HG03432 (cell line): ENCODE measurements around the gene WWOX.
"Not testable (repeated sequence)": the region's sequence is repeated elsewhere in the genome, so short reads cannot be mapped to it uniquely, and the experiment has no call there.

ENCODE experiments used
- ATAC-seq: cut with Tn5 transposase; IDR thresholded peaks from one replicate; pipeline ENCODE4 v1.9.1; 2021; ENCODE audit warnings: mild to moderate bottlenecking, moderate library complexity; ENCODE audit not compliant: unreplicated experiment

WWOX gene

DNA sequence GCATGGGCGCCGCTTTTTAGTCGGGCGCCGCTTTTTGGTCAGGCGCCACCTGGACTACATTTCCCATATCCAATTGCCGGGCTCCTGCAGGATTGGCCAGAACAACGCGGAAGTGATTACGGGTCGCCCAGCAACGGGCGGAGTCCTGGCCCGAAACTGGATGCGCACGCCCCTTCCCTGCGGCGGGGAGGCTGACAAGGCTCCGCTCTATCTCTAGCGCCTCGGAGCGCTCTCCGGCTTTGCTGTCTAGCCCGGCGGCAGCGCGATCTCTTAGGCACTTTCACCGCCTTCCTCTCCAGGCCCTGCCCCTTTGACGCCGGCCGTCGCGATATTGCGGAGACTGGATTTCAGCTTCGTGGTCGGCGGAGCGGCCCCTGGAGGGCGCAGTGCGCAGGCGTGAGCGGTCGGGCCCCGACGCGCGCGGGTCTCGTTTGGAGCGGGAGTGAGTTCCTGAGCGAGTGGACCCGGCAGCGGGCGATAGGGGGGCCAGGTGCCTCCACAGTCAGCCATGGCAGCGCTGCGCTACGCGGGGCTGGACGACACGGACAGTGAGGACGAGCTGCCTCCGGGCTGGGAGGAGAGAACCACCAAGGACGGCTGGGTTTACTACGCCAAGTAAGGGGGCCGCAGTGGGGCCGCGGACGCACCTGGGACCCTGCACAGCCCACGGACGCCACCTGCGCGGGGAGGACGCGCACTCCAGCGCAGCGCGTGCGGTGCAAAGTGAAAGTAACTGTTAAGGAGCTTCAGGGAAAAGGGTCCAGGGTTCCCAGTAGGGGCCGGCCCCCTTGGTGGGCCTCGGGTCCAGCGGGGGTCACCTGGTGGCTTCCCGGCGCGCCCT is at the start of gene WWOX:
Gene WWOX (plus strand): TSS at position 384 of the 841 bp plus-strand sequence.
- ATAC-seq: peak; percentile 95

- ATAC-seq: no peak
Measured at GRCh38 chr16:78050734-78051400, 48.6 kb upstream of the WWOX start.

DNA sequence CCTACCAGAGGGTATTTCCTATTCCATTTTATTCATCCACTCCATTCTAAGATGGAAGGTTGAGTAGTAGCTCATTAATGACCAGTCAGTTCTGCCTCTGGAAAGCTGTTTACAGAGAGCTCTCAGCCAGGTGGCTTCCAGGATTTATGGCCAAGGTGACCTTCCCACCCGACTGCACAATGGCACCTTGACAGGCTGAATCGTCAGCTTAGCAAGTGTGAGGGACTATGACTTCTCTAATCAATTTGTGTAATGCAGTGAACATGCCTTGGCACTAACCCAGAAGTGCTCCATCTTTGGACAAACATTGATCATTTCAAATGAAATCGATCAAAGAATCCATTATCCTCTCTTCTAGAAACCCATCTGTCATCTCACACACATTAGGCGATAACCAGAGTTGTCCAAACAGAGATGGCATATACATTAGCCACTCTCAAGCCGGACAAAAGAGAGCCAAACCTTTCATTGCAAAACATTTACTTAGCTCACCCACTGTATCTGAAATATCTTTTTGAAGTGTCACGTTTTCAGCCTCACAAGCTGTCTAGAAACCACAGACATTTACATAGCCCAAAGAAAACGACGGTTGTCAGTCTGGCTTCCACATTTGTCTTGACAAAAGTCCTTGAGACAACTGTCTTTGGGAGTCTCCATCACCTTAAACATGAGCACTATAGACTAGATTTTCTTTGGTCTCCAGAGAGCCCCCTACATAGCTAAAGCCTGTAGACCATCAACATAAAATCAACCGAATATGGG is 41.5 kb upstream of the WWOX start:
- ATAC-seq: no peak

GRCh38 chr16:78059806-78060205 is 39.6 kb upstream of the WWOX start:
- ATAC-seq: not testable (repeated sequence)

DNA sequence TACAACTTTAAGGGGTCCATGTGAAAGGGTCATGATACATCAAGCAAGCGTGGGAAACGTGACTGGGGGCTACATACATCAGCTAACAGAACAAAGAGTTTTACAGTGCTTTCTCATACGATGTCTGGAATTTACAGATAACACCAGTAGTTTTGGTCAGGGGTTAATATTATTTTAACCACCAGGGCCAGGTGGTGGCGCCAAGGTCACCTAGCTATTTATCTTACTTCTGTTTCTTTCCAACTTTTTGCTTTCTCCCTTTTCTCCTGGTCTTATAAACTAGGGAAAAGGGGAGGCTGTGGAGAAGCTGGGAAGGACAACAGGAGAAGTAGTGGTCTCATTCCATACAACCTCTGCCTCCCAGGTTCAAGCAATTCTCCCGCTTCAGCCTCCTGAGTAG is 39.2 kb upstream of the WWOX start:
- ATAC-seq: no peak

DNA sequence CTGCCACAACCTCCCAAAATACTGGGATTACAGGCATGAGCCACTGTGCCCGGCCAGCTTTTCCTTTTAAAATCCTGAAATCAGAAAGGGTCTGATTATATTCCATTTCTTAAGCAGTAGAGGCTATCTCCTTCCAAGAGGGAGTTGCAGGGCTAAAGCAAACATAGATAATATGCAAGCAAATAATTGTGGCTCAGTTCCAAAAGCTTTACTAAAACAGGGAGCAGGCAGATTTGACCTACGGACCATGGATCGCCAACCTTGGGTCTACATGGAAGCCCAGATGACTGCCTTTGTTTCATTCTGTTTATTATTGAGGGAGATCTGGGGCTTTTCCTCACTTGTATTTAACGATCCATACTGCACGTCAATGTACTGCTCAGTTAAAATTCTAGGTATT is 38.6 kb upstream of the WWOX start:
- no peak for ATAC-seq

DNA sequence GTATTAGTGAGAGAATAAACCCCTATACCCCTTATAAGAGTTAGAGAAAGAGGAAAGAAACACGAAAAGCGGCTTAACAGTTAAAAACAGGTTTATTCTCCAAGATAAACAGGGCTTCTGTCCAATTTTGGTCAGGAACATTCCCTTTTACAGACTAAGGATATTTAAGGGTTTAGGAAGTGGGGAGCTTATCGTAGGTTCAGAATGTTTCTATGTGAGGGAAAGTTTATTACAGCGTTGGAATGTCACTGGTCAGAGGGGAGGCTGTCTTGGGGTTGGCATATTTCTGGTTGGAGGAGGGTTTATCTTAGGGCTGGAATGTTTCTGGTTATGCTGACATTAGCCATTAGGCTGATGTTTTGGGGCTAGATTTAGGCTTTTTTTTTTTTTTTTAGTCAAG is 34.1 kb upstream of the WWOX start:
- ATAC-seq: no peak

- no peak for ATAC-seq
Measured at GRCh38 chr16:78069913-78070312, 29.5 kb upstream of the WWOX start.

- ATAC-seq: no peak
Measured at GRCh38 chr16:78072275-78072674, 27.2 kb upstream of the WWOX start.

DNA sequence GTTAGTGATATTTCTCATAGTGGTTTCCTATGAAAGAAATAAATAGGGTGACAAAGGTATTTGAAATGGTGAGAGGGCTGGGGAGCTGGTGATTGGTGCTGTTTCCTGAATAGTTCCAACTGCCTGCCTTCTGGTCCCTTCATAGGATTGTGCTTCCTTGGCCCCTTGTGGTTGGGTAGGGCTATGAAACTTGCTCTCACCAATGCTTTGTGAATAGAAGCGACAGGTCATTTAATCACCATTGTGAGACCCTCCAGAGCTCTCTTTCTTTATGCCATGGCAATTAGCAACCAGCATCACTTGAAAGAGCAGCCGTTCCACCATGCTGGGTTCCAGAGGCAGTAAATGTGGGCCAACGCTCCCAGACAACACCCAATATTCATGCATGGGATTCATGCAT is 23.7 kb upstream of the WWOX start:
- ATAC-seq: no peak

GRCh38 chr16:78081341-78081740 is 18.1 kb upstream of the WWOX start:
- ATAC-seq: no peak

DNA sequence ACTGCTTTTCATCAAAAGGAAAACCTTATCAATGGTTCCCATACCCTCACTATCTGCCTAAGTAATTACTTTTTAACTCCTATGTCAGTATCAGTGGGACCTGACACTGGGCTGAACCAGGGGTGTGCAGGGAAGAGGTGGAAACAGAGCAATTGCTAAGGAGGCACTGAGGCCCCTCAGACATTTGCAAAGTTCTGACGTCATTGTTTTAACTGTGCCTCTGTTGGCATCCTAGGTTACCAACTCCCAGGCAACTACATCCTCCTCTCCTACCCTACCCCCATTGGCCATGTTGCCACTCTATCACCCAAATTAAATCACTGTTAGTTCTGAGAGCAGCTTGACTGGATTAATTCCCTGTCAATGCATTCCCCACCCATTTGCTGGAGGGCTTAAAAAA is 8.0 kb upstream of the WWOX start:
- ATAC-seq: no peak

DNA sequence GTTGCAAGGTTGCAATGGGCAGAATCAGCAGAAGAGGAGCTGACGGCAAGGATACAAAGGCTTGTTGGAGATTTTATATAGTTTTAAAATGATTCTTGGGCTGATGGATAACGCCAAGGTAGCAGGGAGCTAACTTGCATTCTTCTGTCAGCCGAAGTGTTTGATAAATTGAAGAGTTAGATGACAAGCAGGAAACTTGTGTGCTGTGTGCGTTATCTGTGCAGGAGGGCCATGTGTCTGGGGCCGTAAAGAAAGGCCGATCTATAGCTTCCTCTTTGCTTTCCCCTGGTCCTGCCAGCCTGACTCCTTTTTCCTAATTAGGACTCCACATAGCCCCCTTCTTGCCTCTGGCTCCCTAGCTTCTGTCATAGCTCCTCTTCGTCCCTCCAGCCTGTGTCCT is 6.7 kb upstream of the WWOX start:
- no peak for ATAC-seq

DNA sequence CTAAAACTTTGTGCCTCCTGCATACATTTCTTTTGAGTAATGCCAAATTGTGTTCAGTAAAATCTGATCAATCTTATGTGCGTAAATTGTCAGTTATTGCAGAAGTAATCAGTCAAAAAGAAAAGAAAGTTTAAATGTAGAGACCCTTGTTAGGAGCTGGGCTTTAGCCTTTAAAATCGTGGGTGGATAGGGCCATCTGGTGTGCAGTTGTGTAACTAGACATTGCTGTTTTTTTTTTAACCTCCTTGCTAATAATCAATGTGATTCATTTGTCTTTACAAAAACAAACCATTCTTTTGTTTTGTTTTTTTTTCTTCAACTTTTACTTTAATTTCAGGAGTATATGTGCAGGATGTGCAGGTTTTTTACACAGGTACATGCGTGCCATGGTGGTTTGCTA is 5.3 kb upstream of the WWOX start:
- no peak for ATAC-seq

GRCh38 chr16:78094998-78095397 is 4.5 kb upstream of the WWOX start:
- no peak for ATAC-seq

GRCh38 chr16:78096386-78096785 is 3.1 kb upstream of the WWOX start:
- no peak for ATAC-seq

DNA sequence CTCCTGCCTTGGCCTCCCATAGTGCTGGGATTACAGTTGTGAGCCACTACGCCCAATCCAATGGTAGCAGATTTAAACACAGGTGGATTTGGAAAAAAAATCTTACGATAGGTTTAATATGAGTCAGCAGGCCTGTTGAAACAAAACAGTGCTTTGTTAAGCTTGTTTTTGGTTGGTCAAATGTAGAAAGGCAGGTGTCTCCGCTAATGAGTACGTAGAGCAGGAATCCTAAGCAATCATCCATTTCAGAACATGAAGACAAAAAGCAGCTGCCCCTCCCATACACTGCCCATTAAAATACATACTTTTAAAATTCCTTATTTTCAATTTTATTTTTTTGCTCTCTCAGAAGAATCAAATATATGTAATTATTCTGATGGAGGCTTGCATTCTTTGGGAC is 1.9 kb upstream of the WWOX start:
- ATAC-seq: no peak

DNA sequence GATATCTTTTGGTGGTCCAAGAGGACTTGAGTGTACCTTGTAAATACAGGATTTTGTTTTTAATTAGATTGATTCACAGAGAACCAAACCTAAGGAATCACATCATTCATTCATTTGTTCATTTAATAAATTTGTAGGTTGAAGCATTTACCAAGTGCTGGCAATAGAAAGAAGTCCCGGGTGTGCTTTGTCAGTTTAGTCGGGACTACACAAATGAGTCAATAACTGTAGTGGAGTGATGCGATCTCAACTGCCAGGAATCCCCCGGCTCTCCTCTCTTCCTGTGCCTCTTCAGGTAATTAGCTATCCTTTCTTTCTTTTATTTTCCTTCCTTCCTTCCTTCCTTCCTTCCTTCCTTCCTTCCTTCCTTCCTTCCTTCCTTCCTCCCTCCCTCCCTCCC is 1.4 kb upstream of the WWOX start:
- no peak for ATAC-seq

DNA sequence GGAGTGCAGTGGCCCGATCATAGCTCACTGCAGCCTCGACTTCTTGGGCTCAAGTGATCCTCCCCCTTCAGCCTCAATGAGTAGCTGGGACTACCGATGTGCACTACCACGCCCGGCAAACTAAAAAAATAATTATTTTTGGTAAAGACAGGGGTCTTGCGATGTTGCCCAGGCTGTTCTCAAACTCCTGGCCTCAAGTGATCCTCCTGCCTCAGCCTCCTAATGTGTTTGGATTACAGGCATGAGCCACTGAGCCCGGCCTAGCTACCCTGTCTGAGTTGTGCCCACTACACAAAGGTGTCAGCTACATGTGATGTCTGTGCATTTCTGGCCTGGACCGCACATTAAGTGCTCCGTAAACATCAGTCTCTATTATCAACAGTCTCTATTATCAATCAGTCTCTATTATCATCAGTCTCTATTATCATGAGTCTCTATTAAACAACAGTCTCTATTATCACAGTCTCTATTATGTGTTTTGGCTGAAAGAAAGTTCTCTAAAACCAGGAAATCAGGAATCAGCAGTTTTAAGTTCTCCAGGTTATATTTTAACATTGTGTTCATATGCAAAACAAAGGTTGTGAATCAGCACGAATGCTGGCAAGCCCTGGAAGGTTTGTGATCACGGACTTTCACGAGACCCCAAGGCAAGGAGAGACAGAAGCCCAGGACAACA is 721 bp upstream of the WWOX start:
- no peak for ATAC-seq

DNA sequence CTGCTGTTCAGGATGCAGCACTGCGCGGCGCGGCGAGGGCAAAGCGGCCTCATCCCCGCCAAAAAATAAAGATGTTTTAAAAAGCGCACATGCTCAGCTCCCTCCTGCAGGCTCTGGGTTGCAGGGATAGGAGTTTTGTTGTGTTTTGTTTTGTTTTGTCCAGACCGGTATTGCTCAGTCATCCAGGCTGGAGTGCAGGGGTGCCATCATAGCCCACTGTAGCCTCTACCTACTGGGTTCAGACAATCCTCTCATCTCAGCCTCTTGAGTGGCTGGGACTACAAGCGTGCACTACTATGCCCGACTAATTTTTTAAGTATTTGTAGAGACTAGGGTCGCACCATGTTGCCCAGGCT is 636 bp downstream of the WWOX start:
- peak; percentile 42 for ATAC-seq

- ATAC-seq: no peak
Measured at GRCh38 chr16:78102122-78102660, 2.7 kb downstream of the WWOX start.
